Stromal cell of bone marrow (primary cell): ENCODE data around the gene ZFP64.
A peak's percentile ranks its signal among the peaks of the same experiment; 100 is the strongest.
"Not testable (repeated sequence)": the region's sequence is repeated elsewhere in the genome, so short reads cannot be mapped to it uniquely, and the experiment has no call there.

ENCODE experiments used
- DNase-seq: peaks from one replicate; pipeline ENCODE4 v3.0.0-alpha.2; 2012; ENCODE audit warnings: low read depth

ZFP64 gene

GRCh38 chr20:52154575-52154974 lies 37.0 kb downstream of the ZFP64 start:
- no peak for DNase-seq

- no peak for DNase-seq
These were observed 37.7 kb downstream of the ZFP64 start for GRCh38 chr20:52153896-52154295.

GRCh38 chr20:52152921-52153320 lies 38.7 kb downstream of the ZFP64 start:
- no peak for DNase-seq

DNA sequence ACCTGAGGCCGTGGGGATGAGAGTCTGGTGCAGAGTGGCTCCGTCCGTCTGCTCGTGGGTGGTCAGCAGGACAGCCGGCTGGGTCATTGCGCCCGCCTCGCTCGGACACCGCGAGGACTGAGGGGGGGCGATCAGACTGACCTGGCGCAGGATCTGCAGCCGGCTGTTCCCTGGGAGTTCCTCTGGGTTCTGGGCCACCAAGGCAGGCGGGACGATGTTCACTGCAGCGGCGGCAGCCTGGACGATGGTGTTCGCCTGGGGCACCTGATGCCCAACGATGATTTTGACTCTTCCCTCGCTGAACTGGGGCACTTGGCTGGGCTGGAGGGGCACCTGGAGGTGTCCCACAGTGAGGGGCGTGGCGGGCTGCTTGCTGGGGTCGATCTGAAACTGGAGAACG lies 39.2 kb downstream of the ZFP64 start:
- DNase-seq, result no peak

- DNase-seq, result peak; percentile 15
These were observed 40.9 kb downstream of the ZFP64 start for GRCh38 chr20:52150440-52151258.

GRCh38 chr20:52145587-52145986 lies 46.0 kb downstream of the ZFP64 start:
- DNase-seq, result no peak

DNA sequence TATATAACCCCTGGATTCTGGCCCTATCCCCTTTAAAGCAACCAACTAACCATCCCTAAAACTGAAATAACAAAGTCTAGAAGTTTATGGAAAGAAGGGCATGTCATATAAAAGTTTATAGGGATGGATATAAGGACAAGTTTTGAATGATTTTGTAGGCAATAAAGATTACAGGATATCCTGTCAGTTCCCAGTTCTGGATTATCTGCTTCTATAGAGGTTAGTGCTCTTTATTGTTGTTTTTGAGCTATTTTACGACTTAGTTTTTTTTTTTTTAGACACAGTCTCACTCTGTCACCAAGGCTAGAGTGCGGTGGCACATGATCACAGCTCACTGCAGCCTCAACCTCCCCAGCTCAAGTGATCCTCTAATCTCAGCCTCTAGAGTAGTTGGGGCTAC lies 48.3 kb downstream of the ZFP64 start:
- no peak for DNase-seq

GRCh38 chr20:52142757-52143156 lies 48.8 kb downstream of the ZFP64 start:
- DNase-seq, result no peak

GRCh38 chr20:52139986-52140385 lies 51.6 kb downstream of the ZFP64 start:
- no peak for DNase-seq

GRCh38 chr20:52137850-52138249 lies 53.7 kb downstream of the ZFP64 start:
- no peak for DNase-seq

DNA sequence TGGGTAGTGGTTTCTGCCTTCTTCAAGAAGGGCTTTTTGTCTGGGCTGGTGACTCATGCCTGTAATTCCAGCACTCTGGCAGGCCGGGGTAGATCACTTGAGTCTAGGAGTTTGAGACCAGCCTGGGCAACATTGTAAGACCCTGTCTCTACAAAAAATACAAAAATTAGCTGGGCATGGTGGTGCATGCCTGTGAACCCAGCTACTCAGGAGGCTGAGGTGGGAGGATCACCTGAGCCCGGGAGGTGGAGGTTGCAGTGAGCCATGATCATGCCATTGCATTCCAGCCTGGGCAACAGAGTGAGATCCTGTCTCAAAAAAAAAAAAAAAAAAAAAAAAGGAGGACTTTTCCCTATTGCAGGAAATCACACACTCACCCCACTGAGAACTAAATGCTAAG lies 57.9 kb downstream of the ZFP64 start:
- not testable (repeated sequence) for DNase-seq

DNA sequence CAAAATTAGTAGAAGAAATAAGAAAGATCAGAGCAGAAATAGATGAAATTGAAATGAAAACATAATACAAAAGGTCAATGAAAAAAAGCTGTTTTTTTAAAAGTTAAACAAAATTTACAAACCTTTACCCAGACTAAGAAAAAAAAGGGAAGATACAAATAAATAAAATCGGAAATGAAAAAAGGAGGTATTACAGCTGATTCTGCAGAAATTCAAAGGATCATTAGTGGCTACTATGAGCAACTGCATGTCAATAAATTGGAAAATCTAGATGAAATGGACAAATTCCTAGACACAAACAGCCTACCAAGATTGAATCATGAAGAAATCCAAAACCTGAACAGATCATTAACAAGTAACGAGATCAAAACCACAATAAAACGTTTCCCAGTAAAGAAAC lies 59.2 kb downstream of the ZFP64 start:
- no peak for DNase-seq

- no peak for DNase-seq
These were observed 60.4 kb downstream of the ZFP64 start for GRCh38 chr20:52131048-52131643.

DNA sequence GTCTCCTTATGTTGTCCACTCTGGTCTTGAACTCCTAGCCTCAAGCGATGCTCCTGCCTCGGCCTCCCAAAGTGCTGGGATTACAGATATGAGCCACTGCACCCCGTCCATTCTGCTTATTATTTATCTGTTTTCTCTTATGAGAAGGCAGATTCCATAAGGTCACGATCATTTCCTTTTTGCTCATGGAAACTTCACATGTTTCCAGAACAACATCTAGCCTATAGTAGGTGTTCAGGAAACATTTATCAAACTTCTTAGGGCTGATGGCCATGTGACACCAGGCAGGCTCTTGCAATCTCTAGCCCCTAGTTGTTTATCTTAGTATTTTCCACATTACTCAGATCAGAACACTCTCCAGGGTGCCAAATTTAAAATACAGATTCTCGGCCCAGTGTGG lies 61.2 kb downstream of the ZFP64 start:
- no peak for DNase-seq

DNA sequence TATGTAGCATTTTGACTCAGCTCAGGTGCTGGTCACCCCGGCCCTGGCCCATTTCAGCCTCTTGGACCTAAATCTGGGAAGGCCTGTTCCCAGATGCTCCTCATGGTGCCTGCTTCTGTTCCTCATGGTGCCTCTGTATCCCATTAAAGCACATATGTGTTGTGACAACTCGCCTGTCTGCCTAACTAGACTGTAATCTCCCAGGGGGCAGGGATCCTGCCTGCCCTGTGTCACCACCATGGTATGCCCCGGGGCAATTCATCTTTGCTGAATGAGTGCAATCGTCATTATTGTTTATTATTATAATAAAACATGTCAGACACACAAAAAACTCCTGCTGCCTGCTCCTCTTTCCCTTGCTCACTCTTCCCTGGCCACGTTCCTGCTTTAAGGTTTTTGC lies 62.0 kb downstream of the ZFP64 start:
- no peak for DNase-seq

- no peak for DNase-seq
These were observed 64.3 kb downstream of the ZFP64 start for GRCh38 chr20:52127309-52127708.

- no peak for DNase-seq
These were observed 66.8 kb downstream of the ZFP64 start for GRCh38 chr20:52124821-52125220.

GRCh38 chr20:52118696-52119095 lies 72.9 kb downstream of the ZFP64 start:
- DNase-seq, result no peak

GRCh38 chr20:52118016-52118623 lies 73.5 kb downstream of the ZFP64 start:
- no peak for DNase-seq

DNA sequence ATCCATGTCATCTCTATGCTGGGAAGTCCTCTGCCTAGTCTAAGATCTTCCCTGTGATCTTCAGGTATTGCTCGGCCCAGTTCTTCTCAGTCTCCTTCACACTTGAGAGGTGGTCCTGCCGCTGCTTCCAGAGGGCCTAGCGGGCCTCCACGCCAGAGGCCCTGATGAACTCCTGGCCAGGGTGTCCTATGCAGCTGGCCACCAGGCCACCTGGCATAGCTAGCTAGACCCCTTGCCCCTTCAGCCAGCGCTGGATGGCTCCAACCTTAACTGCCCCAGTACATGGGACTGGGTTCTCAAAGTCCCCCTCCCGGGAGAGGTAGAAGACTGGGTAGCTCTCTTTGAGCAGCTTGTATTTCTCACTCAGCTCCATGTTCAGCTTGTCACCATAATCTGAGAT lies 81.1 kb downstream of the ZFP64 start:
- no peak for DNase-seq

- DNase-seq, result no peak
These were observed 85.8 kb downstream of the ZFP64 start for GRCh38 chr20:52105442-52106422.
